ENCODE measurements around the gene EVI5L.
A peak's percentile ranks its signal among the peaks of the same experiment; 100 is the strongest.

Gene EVI5L

DNA sequence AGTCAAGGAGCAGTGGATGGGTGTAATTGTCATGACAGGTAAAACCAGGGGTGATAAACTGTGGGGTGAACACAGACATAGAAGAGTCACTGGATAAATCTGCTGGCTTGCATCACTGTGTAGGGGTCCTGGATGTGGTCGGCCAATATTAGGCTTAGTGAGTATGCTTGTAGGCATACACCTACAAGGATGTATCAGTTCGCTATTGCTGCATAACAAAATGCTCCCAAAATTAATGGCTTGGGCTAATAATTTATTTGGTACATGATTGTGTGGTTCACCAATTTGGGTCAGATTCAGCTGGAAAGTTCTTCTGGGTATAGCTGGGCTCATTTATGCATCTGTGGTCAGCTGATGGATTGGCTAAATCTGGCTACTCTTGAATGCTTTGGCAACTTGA is 11.2 kb upstream of the EVI5L start:
- no peak for DNase-seq

DNA sequence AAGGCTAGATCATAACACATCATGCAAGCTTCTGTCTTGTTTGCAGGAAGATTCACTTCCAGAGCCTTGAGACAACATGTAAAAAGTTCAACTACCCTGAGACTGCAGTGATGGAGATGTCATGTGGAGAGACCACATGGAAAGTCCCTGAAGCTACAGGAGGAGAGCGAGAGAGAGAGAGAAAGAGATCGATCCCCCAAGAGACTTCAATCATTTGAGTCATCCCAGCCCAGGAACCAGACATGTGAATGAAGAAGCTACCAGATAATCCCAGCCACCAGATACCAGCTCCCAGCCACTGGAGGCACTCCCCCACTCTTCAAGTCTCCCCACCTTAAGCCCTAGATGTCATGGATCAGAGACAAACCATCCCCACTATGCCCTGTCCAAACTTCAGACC is 10.7 kb upstream of the EVI5L start:
- no peak for DNase-seq

DNA sequence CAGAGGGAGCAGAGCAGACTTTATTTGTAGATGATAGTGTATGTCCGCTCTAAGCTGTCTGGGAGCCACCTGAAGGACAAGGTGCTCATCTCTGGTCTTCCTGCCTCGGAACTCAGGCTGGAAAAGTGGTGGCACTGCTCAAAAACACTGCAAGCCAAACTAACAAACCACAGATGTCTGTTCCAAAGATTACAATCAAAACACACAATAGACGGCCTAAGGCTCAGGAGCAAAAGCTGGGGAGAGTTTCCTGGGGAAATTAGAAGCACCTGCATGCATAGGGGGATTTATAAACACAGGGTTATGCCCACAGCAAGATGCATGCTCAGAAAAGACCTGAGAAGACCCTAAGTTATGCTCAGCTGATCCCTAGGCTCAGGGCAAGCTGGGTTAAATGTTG is 9.4 kb upstream of the EVI5L start:
- DNase-seq: no peak

DNA sequence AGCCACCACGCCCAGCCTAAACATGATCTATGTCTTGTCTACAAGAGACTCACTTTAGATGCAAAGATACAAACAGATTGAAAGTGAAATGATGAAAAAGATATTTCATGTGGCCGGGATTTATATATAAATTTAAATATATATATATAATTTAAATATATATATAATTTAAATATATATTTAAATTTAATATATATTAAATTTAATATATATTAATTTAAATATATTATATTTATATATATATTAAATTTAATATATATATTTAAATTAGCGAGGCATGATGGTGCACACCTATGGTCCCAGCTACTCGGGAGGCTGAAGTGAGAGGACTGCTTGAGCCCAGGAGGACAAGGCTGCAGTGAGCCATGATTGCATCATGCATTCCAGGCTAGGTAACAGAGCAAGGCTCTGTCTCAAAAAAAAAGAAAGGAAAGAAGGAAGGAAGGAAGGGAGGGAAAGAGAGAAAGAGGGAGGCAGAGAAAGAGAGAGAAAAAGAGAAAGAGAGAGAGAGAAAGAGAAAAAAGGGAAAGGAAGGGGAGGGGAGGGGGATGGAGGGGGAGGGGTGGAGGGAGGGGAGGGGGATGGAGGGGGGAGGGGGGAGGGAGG is 7.0 kb upstream of the EVI5L start:
- DNase-seq: no peak

DNA sequence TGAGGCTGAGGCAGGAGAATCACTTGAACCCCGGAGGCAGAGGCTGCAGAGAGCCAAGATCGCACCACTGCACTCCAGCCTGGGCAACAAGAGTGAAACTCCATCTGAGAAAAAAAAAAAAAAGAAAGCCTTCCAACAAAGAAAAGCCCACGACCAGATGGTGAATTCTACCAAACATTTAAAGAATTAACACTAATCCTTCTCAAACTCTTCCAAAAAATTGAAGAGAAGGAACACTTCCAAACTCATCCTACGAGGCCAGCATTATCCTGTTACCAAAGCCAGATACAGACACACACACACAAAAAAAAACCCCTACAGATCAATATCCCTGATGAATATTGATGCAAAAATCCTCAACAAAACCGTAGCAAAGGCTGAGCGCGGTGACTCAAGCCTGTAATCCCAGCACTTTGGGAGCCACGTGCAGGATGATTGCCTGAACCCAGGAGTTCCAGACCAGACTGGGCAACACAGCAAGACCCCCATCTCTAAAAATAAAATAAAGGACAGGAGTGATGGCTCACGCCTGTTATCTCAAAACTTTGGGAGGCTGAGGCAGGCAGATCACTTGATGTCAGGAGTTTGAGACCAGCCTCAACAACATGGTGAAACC is 6.2 kb upstream of the EVI5L start:
- DNase-seq: no peak

DNA sequence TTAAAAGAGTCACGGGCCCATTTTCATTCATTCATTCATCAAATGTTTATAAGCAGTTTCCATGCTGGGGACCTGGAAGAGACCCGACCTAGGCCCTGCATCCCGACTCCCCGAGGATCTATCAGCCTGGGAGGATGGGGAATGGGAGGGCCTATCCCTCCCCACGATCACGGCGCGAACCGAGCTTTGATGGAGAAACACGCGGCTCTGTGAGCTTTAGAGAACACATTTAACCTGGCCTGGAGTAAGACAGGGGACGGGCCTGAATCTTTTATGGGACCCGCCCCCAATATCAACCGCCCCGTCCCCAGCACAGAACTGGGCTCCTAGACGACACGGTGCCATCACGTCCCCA is 875 bp upstream of the EVI5L start:
- no peak for DNase-seq

DNA sequence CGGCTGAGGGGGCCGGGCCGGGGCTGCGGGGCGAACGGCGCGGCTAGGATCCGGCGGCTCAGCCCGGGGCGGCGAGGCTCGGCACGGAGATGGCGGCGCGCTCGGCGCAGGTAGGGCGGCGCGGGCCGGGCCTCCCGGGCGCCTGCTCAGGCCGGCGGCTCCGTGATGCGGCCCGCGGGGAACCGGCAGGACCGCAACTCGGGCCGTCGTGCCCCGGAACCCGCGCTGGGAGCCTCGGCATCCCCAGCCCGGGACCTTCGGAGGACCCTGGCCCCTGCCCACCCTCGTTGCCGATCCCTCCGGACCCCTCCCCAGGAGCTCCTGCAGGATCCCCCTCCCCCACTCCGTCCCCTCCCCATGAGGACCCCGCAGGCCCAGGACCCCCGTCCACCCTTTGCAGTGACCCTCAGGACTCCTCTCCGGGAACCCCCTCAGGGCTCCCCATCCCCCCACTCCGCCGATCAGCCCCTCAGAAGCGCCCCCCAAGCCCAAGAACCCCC is 304 bp downstream of the EVI5L start:
- no peak for DNase-seq

DNA sequence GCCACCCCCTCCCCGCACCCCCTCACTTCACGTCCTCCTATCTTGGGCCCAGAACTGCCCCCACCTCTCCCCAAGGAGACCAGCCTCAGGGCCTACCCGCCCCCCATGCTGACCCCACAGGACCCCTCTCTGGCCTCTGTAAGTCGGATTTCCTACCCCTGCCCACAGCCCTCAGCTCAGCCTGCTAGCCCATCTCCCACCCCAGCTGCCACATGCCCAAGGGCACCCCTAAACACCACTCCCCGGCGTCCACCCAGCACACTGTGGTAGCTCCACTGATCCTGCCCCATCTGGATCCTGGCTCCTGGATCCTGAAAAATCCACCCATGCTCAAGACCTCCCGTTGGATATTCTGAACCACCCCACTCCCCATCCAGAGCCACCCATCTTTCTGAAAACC is 805 bp downstream of the EVI5L start:
- no peak for DNase-seq

DNA sequence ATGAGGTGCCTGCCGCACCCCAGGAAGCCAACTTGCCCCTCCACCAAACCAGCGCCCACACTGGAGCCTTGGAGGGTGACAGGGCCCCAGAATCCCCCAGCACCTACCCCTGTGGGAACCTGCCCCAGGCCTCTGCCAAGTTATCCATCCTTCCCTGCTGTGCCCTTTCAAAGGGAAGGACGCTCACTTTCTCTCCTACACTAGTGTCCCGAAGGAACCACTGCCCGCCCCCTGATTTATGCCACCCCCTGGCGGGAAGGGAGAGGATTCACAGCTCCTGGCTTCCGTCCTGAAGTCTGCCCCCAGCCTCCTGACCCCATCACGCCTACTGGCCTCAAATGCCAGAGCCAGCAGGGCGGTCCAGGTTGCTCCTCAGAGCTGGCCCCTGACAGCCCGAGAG is 1.4 kb downstream of the EVI5L start:
- no peak for DNase-seq

DNA sequence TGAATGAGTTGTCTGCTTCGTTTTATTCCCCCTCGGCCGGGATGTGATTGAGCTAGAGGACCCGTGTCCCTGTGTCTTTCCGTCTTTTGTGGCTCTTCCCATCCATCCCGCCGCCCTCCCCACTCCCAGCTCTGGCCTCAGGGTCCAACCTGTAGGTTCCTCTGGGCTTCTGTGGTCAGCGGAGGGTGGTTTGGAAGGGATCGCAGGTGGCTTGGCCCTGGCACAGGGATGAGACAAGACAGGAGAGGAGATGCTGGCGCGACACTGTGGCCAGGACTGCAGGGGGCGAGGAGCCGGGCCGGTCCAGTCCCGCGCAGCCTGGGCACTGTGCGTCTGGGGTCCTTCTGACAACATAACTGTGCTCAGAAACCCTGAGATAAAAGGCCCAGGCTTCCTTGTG is 2.0 kb downstream of the EVI5L start:
- no peak for DNase-seq

DNA sequence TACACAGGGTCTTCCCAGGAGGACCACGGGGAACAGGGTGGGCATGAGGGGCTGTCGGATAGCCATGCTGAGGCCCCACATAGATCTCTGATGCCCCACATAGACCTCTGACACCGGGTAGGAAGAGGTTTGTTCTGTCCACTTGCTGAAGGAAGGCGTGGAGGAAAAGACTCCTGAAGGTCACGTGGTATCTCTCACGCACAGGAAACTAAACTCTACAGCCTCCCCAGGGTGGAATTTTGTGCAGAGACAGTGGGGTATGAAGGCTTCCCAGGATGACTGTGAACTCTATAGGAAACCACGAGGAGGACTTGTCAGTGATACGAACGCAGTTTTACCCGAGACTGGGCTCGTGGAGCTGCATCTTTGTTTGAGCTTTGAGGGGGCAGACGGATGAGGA is 2.8 kb downstream of the EVI5L start:
- no peak for DNase-seq

DNA sequence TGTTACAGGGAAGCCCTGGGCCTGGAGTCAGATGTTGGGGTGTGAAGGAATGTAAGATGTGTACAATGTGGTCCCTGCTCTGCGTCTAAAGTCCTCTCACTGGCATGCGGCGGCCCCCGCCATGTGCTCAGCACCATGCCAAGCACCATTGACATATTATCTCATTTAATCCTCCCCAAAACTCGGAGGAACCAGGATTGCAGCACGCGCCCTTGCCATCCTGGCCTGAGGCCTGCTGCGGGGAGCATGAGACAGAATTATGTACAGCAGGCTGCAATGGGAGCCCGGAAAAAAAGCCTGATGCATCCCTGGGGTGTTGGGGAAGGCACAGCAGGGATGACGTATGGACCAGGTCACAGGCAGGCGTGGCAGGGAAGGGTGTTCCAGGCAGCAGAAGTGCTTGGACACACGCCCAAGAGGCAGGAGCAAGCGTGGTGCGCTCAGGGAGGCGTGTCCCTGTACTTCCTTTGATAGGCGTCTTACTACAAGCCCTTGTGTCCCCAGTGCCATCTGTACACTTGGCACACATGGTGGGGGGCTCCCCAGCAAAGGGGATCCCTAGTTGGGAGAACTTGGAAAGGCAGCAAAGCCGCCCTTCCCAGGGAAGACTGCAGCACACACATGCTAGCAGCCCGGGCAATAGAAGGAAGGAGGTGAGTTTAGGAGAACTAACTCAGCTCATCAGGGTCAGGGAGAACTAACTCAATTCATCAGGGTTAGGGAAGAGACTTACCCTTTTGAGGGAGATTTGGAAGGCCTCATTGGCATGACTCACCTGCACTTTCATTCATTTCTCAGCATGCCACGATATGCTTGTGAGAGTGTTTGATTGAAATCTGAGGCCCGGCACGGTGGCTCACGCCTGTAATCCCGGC is 3.4 kb downstream of the EVI5L start:
- DNase-seq: peak; percentile 82

DNA sequence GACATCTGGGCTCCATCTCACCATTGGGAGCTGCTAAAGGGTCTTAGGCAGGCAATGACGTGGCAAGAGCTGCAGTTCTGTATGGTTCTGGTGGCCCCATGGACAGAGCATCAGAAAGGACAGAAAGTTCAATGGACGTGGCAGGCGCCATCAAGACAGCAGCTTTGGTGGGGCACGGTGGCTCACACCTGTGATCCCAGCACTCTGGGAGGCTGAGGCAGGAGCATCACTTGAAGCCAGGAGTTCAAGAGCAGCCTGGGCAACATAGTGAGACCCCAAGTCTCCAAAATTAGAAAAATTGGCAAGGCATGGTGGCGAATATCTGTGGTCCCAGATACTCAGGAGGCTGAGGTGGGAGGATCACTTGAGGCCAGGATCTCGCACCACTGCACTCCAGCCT is 9.5 kb downstream of the EVI5L start:
- DNase-seq: no peak

DNA sequence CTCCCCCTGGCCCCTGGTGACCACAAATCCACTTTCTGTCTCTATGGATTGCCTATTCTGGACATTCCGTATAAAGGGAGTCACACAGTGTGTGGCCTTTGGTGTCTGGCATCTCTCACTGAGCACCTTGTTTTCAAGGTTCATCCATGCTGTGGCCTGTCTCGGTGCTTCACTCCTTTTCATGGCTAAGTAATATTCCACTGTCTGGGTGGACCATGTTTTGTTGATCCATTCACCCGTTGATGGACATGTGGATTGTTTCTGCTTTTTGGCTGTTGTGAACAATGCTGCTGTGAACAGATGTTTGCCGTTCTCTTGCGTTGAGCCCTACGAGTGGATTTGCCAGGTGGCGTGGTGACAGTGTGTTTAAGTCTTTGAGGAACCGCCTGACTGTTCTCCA is 10.6 kb downstream of the EVI5L start:
- DNase-seq: no peak

DNA sequence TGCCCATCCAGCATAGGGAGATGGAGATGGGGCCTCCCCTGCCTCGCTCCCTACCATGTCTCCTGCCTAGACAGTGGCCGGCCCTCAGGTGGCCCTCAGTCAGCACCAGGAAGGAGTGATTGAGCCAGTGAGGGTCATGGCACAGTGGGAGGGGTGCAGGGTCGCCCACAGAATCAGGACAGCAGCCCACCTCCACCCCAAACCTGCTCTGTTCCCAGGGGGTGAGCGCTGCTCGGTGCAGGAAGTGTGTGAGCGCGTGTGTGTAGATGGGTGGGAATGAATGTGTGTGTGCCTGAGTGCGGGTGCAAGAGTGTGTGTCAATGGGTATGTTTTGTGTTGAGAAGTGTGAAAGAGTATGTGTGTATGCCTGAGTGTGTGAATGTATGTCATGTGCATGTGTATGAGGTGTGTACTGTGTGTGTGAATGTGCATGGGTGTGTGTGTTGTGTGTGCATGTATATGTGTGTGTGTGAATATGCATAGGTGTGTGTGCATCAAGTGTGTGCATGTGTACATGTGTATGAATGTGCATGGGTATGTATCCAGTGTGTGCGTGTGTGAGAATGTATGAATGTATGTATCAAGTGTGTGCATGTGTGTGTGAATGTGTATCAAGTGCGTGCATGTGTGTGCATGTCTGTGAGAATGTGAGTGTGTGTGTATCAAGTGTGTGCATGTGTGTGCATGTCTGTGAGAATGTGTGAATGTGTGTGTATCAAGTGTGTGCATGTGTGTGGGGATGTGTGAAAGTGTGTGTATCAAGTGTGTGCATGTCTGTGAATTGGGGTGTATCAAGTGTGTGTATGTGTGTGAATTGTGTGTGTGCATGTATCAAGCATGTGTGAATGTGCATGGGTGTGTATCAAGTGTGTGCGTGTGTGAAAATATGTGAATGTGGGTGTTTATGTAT is 12.0 kb downstream of the EVI5L start:
- no peak for DNase-seq

DNA sequence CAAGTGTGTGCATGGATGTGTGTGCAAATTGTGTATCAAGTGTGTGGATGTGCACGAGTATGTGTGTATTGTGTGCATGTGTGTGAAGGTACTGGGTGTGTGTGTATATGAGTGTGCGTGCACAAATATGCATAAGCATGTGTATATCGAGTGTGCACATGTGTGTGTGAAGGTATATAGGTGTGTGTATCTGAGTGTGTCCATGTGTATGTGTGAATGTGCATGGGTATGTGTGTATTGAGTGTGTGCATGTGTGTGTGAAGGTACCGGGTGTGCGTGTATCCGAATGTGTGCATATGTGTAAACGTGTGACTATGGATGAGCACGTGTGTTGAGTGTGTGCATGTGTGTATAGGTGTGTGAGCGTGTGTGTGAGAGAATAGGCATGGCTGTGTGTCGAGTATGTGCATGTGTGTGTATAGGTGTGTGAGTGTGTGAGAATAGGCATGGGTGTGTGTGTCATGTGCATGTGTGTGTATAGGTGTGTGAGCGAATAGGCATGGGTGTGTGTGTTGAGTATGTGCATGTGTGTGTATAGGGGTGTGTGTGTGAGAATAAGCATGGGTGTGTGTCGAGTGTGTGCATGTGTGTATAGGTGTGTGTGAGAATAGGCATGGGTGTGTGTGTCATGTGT is 12.8 kb downstream of the EVI5L start:
- no peak for DNase-seq

DNA sequence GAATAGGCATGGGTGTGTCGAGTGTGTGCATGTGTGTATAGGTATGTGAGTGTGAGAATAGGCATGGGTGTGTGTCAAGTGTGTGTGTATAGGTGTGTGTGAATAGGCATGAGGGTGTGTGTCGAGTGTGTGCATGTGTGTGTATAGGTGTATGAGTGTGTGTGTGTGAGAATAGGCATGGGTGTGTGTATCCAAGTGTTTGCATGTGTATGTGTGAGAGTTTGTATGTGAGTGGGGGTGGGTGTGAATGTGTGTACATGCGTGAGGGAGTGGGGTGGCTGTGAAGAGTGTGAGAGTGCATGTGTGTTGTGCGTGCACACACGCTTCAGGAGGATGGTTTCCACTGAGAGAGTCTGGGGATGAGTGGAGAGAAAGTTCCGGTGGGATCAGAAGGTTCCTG is 13.5 kb downstream of the EVI5L start:
- no peak for DNase-seq

DNA sequence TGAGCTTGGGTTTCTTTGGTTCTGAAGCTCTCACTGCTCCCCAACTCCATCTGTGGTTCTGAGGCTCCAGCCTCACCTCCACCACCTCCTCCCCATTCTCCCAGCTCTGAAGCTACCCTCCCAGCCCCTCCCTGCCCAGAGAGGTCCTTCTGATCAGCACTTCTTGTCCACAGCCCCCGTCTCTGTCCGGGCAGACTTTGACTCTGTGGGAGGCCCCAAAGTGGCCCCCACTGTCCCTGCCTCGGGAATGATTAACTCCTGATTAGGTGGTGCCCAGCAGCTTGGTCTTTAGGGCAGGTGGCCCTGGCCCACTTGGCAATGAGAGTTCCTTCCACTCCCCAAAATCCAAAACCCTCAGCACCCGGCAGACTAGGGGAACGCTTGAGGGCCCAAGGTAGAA is 14.4 kb downstream of the EVI5L start:
- no peak for DNase-seq

DNA sequence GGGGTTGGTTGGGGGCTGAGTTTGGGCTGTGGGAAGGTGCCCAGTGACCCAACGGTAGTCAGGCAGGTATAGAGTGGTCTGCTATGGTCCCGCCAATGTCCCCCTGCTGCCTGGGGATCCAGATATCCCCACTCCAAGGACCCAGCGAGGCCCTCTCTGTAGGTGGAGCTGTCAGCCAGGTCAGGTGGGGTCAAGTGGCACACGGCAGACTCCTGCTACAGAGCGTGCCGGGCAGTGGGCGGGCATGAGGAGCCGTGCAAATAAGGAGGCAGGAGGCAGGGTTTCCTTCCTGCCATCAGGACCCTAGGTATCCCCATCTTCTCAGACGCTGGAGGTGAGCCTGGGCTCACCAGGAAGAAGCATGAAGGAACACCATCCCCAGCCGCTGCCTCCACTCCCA is 14.9 kb downstream of the EVI5L start:
- DNase-seq: no peak

DNA sequence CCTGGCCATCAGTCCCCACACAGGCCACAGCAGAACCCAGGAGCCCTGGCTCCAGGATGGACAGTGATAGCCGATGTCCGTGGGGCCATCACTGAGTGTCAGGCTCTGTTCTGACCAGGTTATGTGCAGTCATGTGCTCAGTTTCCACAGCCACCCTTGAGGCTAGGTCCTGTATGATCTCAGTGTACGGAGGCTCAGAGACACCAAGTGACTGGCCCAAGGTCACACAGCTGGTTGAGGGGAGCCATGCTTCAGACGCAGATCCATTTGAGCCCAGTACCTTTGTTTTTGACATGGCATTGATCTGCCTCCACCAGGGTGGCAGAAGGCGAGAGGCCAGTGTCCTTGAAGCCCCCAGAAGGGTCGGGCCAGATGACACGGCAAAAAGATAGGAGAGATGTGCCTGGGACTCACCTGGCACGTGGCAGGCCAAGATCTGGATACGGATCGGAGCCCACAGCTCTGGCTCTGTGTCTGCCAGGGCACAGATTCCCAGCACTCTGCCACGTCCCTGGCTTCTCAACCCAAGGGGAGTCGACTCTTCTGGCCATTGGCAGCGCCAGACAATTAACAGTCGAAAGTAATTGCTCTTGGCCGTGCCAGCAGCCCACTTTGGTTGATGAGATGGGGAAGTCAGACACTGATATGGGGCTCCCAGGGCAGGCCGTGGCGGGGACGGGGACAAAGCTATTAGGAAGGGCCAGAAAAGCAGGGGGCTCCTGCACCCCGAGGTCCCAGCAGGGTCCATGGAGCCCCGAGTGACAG is 15.6 kb downstream of the EVI5L start:
- DNase-seq: no peak

DNA sequence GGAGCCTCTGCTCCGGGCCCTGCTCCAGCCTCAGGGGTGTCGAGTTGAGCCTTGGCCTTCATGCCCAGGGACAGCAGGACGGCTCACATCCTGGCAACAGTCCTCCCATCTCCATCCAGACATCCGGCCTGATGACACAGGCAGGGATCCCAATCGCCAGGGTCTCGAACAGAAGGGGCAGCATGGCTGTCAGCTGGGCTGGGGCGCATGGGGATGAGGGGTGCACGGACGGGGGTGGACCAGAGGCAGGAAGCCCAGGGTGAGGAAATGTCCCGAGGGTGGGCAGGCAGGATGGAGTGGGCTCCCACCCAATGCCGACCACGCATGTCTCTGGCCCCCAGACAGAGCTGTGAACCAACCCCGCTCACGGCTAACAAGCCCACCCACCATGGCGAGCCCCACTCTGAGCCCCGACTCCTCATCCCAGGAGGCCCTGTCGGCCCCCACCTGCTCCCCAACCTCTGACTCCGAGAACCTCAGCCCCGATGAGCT is 16.2 kb downstream of the EVI5L start:
- no peak for DNase-seq

DNA sequence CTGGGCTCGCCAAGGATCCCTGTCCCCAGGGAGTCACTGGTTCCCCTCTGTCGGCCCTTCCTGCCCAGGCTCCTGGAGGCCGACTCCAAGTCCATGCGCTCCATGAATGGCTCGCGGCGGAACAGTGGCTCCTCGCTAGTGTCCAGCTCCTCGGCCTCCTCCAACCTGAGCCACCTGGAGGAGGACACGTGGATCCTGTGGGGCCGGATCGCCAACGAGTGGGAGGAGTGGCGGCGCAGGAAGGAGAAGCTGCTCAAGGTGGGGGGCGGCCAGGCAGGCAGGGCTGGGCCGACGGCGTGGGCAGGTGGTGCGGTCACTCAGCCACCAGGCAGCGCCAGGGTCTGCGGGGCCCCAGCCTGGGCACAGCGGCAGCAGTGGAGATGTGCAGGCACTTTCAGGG is 17.6 kb downstream of the EVI5L start:
- DNase-seq: no peak

Data from NCI-H2029 (cell line).